ENCODE results near the gene KMT5B.
A peak's percentile ranks its signal among the peaks of the same experiment; 100 is the strongest.

KMT5B gene

DNA sequence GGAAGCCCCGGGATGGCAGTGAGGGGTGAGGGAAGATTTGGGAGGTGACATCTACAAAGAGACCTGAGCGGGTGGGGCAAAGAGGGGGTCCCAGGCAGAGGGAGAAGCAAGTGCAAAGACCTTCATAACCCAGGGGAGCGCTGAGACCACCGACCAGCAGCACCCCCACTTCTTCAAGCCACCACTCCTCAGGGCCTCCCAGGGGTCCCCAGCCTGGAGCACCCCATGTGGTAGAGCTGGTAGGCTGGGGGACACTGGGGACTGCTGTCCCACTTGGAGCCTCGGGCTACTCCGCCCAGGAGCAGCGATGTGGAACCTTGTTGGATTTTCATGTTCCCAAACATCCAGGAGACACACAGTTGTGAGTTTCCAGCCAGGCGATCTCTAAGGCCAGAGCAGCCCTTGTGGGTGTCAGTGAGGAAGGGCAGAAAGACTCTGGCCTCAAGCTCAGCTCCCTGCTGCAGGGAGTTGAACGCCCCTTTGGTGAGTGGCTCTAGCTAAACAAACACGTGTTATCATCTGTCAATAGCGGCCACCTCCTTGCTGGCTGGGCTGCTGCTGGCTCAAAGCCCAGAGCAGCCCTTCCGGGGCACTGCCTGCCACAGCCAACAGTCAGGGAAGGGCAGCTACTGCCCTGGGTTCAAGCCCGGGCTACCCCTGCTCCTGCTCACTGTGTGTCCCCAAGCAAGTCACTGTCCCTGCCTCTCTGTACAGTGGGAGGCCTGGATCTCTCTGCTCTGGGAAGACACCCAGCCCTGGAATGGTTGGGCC lies 66.2 kb downstream of the KMT5B start:
- no peak overlapping the region for H3K4me3 ChIP-seq (ENCODE audit: low read length)
- TF ChIP-seq, protein P1, sequence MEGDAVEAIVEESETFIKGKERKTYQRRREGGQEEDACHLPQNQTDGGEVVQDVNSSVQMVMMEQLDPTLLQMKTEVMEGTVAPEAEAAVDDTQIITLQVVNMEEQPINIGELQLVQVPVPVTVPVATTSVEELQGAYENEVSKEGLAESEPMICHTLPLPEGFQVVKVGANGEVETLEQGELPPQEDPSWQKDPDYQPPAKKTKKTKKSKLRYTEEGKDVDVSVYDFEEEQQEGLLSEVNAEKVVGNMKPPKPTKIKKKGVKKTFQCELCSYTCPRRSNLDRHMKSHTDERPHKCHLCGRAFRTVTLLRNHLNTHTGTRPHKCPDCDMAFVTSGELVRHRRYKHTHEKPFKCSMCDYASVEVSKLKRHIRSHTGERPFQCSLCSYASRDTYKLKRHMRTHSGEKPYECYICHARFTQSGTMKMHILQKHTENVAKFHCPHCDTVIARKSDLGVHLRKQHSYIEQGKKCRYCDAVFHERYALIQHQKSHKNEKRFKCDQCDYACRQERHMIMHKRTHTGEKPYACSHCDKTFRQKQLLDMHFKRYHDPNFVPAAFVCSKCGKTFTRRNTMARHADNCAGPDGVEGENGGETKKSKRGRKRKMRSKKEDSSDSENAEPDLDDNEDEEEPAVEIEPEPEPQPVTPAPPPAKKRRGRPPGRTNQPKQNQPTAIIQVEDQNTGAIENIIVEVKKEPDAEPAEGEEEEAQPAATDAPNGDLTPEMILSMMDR (IDR thresholded peaks at IDR 0.05; ENCODE audit: insufficient read depth, low read depth, low read length, missing control alignments) = no peak
- DNase-seq (ENCODE audit: low read depth) = peak; percentile 37

DNA sequence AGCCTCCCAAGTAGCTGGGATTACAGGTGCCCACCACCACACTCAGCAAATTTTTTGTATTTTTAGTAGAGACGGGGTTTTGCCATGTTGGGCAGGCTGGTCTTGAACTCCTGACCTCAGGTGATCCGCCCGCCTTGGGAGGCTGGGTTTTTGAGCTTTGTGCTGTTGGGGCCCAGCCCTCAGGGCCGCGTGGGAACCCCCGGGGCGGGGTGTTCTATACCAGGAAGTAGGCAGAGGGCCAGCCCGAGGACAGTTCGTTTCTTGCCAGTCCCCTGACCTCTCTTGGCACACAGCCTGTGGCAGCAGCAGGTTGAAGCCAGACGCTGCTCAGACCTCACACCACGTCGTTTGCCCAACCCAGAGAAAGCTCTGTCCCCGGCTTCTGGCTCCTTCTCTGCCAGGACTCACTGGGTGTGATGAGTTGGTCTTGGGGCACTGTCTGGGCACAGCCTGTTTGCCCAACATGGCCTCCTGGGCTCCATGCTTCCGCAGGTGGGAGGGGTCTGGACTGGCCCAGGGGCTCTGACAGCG lies 67.0 kb downstream of the KMT5B start:
- DNase-seq (ENCODE audit: low read depth) = no peak
- TF ChIP-seq, protein P1 (IDR thresholded peaks at IDR 0.05; ENCODE audit: insufficient read depth, low read depth, low read length, missing control alignments) = no peak
- H3K4me3 ChIP-seq (ENCODE audit: low read length) = no peak overlapping the region

DNA sequence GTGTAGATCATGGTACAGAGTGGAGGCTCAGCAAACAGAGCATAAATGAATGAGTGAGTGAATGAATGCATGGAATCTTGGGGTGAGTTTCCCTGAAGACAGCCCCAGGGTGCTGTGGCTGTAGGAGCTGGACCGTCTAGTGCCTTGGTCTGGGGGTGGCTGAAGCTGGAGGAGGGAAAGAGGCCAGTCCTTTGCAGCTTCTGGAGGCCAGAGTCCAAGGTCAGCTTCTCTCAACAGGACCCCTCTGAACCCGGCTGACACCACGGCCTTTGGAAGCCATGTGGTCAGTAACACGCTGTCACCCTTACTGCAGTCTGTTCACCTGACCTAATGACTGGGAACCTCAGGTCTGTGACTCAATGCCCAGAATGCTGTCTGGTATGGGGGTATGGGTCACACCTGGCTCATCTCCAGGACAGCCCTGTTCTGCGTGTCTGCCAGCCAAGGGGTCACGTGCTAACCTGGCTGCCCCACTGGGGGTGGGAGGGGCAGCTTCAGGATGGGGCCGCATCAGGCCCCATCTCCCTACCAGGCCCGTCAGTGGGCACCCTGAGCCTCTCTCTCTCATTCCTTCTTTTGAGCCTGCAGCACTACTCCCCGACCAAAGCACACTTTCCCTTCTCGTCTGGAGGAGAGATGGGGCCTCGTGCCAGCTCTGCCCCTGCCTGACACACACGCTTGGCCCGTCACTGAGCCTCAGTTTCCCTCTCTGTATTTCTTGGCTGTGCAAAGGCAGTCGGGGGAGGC lies 67.8 kb downstream of the KMT5B start:
- peak; percentile 45 for DNase-seq (ENCODE audit: low read depth)
- TF ChIP-seq, protein P1 (IDR thresholded peaks at IDR 0.05; ENCODE audit: insufficient read depth, low read depth, low read length, missing control alignments) = no peak
- H3K4me3 ChIP-seq (ENCODE audit: low read length) = no peak overlapping the region

DNA sequence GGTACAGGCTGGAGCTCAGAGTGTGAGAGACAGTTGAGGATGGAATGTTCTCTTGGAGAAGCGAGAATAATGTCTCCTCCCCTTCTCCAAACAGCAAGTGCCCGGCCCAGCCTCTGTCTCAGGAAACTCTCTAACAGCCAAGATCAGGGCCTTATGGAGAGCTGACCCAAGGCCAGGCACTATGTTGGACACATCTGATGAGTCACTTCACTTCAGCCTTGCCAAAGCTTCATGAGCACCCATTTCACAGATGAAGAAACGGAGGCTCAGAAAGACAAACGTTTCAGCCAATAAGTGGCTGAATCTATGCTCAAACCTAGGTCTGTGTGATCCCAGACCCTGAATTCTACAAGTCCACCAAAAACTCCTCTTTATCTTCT lies 69.8 kb downstream of the KMT5B start:
- H3K4me3 ChIP-seq (ENCODE audit: low read length) = no peak overlapping the region
- DNase-seq (ENCODE audit: low read depth) = no peak
- TF ChIP-seq, protein P1 (IDR thresholded peaks at IDR 0.05; ENCODE audit: insufficient read depth, low read depth, low read length, missing control alignments) = no peak

DNA sequence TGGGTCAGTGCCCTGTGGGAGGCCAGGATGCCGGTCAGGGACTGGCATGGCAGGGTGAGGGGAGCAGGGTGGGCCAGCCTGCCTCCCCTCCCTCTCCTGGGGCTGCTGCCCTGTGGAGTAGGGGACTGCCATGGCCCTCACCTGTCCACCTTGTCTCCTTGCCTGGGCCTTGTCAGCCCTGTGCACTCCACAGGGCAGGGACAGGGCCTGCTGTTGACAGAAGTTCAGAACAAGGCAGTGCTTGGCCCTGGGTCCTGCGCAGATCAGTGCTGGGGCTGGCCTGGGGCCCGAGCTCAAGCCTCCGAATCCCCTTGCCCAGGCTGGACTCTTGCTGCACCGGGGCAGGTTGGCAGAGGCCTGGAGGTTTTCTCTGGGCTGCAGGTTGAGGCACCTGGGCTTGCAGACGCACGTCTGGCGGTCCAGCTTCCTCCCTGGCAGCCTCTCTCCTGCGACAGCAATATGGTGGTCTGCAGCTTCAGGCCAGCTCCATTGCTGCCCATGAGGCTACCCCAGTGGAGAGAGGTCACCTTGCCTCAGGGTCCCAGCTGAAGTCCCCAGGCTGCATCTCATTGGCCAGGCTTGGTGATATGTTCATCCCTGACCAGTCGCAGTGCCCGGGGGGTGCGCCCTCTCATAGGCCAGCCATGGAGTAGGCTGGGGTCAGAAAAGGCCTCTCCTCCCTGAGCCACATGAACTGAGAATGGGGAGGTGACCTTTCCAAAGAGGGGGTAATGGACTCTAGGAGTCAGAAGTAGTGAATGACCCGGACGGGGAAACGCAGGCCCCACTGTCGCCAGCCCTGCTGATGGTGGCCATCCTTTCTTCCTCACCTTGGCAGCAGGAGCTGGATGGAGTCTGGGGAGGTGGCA lies 70.4 kb downstream of the KMT5B start:
- TF ChIP-seq, protein P1 (IDR thresholded peaks at IDR 0.05; ENCODE audit: insufficient read depth, low read depth, low read length, missing control alignments) = no peak
- no peak for DNase-seq (ENCODE audit: low read depth)
- no peak overlapping the region for H3K4me3 ChIP-seq (ENCODE audit: low read length)

DNA sequence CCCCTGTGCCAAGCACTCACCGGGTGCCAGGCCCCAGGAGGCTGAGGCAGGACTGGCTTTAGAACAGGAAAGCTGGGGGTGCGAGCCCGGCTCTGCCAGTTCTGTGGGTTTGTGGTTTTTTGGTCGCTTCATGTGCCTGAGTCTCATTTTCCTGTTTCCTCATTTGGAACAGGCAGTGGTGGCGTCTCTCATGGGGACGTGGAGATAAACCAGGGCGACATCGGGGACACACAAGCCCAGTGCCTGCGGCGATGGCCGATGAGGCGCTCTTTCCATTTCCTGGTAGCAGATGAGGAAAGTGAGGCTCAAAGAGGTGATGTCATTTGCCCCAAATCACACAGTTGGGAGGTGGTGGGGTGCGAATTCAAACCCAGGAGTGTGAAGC lies 71.1 kb downstream of the KMT5B start:
- H3K4me3 ChIP-seq (ENCODE audit: low read length) = no peak overlapping the region
- TF ChIP-seq, protein P1 (IDR thresholded peaks at IDR 0.05; ENCODE audit: insufficient read depth, low read depth, low read length, missing control alignments) = no peak
- peak; percentile 19 for DNase-seq (ENCODE audit: low read depth)

All from epithelial cell of esophagus (primary cell).